SHP77 treated with DMSO at 0.1 percent for 48 hours (cell line): ENCODE results near the gene WNT3.
"Not testable (repeated sequence)": the region's sequence is repeated elsewhere in the genome, so short reads cannot be mapped to it uniquely, and the experiment has no call there.

Experiments
- DNase-seq: peaks from one replicate; lab custom pipeline; 2025; lab: John Stamatoyannopoulos, UW

Gene WNT3

DNA sequence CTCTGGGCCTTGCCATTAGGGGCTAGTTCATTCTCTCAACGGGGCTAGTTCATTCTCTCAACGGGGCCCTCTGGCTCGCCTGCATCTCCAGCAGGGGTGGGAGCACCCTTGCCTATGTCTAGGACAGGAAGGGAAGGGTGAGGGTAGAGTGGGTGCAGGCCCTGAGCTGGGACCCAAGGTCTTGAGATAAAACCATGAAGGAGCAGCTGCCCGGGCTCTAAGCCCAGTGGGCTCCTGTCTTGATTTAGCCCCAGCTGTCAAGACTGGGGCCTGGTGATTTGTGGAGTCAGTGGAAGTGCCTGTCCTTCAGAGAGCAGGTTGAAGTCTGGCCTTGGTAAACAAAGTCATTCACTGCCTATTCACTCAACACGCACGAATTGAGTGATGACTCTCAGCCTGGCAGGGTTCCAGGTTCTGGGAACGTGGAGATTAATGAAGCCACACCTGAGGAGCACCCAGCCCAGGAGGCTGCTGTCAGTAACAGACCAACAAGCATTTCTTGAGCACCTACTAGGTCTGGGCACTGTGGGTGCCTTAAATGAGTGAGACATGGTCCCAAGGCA, 35.4 kb downstream of the WNT3 start:
- DNase-seq, result peak; percentile 16

DNA sequence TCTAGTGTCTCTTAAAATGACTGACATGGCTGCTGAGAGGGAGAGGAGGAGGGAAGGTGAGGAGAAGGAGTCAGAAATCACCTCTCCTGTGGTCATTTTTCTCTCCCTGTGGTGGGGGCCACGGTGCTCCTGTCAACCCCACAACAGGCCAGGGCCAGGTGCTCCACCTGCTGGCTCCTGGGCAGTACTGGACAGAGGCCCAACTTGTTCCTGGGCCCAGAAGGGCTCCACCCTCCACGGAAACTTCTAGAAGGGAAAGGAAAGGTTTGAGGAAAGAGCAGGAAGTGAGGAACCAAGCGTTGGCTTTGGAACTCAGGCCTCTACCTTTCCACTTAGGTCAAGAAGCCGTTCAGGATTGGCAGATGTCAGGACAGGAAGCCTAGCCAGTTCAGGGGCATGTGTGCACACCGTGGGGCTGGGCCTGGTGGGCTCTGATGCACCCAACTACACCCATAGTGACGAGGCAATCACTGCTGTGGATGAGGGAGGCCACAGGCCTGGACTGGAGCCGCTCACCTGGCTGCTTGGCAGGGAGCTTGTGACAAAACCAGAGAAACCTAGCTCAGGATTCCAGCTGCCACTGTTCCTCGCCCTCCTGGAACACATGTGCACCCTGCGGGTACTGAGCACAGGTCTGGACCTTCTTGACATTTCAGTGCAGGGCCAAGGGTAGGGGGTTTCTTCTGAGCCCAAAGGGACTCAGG, 36.1 kb downstream of the WNT3 start:
- DNase-seq, result no peak

DNA sequence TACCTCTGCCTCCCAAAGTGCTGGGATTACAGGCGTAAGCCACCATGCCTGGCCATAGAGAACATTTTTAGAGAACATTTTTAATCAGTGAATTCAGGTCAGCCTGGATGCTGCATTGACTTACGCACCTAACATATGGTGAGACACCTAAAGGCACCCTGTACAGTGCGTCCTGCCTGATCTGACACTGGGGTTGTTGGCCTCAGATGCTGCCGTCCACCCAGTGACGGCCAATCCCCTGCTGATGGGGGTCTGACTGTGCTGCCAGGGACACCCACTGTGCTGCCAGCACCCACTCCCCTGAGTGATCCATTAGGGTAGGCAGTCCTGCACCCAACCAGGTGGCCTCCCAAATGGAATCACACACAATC, 38.5 kb downstream of the WNT3 start:
- DNase-seq, result no peak

DNA sequence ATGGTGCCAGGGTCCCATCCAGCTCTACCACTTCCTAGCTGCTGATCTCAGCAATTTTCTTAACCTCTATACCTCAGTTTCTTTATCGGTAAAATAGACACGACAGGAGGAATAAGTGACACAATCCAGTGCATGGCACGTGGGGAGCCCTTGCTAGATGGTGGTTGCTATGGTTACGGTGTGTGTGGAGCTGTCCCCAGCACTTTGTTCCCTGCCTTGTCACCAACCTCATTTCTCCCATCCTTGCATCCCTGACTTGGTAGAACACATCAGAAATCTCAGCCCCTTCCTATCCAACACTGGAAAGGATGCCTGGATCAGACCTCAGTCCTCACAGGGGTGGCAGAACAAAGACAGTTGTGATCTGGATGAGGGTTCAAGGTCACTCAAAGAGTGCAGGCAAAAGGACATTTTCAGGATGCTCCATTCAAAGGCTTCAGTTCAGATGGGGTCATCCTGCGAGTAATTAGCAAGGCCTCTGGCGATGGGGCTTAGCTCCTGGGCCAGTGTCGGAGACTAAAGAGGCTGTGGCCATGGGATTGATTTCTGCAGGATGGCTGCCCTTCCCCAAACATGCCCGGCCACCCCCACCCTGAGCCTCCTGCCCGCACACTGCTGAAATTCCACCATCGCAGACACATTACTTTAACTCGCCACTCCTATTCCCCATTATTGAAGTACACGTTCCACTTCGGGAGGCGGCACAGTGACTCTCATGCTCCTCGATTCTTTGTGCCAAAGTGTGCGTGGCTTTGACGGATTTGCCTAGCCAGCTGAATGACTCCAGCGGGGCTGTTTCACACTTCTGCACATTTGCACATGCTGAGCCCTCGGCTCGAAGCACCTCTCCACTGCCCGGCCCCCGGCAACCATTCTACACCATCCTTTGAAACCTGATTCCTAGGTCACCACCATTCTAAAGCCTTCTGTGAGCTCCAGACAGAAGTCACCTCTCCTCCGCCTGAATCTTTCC, 40.3 kb downstream of the WNT3 start:
- no peak for DNase-seq

DNA sequence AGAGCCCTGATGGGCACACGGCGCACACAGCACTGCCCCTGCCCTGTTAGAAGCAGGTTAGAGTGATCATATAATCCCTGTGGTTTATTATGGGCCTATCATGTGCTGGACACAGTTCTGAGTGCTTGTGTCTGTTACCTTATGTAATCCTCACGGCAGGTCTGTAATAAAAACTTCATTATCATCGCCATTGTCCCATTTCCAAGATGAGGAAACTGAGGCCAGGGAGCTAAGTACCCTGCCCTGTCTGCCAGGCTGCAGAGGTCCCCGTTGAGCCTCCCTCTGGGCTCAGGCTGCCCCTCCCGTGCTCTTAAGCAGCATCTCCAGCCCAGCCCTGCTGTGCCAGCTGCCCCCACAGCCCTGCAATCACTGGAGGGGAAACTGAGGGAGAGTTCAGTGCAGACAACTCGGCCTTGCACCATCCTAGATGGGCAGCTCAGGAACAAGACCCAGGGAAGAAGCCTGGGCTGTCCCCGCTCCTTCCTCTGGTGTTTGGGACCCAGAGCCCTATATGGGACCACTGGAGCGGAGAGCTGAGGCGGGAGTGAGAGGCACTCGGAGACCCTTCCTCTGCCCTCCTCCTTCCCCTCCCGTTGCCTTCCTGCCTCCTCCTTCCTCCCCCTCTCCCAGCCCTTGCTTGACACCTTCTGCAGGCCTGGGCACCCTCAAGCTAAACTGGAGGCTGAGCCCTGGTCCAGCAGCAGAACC, 42.0 kb downstream of the WNT3 start:
- DNase-seq, result no peak

DNA sequence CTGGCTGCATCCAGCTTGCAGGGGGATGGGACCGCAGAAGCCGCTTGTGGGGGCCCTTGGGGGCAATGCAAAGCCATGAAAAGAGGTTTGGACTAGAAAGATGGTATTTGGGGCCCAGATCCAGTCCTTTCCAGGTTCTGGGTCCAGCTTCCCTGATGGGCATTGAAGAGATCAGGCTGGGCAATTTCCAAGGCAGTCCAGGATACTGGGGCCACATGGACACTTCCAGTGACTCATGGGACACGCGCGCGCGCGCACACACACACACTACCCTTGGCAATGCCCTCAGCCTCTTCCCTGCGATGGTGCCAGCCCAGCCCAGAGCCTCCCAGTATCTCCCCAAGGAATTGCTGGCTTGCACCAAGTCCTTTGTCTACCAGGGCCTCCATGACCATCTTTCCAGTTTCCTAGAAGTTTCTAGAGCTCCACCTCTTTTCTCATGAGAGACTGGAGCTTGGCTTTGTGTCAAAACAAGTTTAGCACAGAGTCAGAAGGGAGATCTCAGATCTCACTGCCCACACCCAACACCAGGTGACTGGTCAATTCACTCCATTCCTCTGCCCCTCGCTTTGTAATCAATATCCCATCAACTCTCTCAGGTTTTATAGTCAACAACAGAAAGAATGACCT, 44.3 kb downstream of the WNT3 start:
- no peak for DNase-seq

DNA sequence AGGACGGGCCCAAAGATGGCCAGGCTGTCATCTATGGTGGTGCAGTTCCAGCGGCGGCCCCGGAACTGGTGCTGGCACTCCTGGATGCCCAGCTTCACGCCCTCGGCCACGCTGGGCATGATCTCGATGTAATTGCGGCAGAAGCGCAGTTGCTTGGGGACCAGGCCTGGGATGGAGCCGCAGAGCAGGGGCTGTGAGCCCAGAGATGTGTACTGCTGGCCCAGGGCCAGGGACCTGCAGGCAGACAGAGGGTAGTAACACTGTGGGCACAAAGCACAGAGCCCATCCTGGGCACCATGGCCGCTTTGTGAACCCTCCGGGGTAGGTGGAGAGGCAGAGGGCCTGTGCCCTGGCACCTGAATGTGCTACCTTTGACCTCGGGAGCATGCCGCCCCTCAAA, 44.8 kb downstream of the WNT3 start:
- DNase-seq, result no peak

DNA sequence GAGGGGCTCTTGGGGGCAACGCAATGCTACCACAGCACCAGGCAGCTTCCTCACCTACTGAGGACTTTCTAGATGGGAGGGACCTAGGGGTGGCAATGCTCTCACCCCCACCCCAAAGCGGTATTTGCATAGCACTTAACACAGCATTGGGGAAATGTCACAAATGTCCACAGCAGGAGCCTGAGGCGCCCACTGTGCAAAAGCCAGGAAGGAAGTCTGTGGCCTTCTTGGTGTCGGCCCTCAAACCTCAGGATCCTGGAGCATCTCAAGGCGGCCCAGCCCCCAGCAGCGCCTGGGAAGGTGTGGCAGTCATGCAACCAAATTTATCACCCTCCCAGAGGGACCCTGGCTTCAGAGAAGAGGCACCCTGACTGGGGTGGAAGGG, 45.3 kb downstream of the WNT3 start:
- DNase-seq, result no peak

DNA sequence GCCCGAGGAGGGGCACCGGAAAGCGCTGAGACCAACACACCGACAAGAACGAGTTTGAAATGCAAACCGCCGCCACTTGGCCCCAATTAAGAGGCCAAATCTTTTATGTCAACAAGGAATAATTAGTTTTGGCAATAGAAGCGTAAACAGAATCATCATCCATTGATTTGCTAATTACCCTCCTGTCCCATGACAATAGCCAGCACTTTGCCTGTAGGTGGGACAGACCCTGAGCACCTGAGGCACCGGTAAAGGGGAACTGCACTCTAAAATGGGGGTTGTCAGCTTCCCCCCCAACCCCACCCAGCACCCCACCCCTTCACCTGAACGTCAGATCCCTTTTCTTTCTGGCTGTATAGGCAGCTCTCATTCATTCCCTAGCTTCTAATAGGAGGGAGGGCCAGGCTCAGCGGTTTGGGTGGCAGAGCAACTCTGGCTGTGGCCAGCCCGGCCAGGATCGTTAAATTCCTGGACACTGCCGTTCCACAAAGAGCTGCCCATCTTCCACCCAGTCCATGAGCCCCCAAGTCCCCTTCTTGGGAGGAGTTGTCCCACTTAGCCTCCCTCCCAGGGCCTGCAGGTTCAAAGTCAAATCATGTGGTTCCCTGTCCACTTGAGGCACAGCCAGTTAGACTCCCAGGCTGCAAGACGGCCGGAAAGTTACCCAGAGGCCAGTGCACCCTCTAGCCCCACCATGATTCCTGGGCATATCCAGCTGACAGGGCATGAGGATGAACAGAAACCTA, 45.8 kb downstream of the WNT3 start:
- DNase-seq, result no peak

DNA sequence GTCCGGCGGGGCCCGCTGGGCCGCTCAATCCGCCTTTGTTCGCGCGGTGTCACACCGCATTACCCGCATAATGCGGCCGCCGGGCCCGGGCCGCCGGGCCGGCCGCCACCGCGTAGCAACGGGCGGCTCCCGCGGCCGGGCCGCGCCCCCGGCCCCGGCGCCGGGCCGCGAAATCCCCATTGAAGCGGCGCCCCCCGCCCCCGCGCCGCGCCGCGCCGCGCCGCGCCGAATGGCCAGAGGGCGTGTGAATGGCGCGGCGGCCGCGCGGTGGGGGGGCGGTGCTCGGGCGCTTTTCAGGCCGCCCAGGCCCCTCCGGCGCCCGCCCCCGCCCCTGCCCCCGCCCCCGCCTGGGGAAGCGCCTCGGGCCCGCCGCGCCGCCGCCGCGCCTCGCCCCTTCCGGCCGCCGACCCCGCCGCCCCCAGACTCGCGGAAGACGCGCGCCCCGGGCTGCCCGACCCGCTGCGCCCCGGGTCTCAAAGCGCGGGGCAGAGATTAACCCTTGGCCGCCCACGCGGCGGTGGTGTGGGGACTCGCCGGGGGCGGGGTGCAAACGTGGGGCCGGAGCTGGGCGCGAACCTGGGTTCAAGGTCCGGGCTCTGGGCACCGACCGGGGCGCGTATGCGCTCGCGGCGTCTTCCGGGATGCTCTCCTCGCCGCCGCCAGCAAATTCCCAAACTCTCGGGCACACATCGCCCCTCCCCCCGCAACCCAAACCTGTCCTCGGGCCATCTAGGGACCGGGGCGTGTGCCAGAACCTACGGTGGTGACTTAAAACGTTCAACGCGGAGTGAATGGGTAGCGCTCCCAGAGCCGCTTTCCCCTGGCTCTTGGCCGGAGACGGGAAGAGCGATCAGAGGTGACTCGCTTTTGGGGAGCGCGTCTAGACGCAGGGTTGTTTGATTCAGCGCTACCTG, 46.7 kb downstream of the WNT3 start:
- peak; percentile 9 for DNase-seq

DNA sequence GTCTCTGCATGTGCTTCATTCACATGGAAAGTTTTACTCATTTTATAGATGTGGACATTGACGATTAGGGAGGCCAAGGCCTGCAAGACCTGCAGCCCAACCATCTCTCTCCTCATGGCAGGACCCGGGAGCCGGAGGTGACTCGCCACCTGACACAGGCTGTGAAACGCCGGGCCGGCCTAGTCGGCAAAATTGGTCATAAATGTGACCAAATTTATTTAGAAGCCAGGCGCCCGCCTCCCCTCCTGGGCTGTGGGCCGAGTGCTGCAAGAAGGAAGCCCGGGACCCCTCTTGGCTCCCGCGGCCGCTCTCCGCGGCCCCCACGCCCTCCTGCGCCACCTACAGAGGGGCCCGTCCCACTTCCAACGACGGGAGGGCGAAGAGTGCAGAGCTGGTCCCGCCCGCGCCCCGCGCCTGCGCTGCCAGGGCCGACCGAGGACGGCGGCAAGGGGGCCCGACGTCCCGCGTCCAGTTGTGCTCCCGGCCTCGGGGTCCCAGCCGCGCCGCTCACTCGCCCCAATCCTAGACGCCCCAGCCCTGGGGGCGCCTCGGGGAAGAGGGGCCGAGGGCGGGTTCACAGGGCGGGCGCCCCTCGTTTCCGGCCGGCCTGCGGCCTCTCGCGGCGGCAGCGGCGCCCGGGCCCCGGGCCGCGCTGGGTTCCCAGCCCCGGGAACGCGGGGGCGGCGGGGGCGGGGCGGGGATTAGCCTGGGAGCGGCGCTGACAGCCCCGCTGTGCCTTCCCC, 47.5 kb downstream of the WNT3 start:
- DNase-seq, result peak; percentile 41

DNA sequence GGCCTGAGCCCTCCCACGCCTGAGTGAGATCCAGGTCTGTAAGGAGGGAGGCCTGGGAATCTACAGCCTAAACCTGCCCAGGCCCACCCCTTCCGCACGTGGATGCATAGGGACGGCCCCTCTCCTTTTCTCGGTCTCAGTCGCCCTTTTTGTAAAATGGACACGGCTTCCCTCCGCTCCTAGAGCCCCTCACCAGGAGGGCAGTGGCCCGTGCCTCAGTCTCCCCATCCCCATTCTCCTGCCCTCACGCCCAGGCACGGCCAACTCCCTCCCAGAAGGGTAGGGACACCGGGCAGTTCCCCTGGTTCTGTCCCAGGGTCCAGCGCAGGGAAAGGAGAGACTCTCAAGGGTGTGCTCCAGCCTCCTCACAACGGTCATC, 48.1 kb downstream of the WNT3 start:
- DNase-seq, result no peak

DNA sequence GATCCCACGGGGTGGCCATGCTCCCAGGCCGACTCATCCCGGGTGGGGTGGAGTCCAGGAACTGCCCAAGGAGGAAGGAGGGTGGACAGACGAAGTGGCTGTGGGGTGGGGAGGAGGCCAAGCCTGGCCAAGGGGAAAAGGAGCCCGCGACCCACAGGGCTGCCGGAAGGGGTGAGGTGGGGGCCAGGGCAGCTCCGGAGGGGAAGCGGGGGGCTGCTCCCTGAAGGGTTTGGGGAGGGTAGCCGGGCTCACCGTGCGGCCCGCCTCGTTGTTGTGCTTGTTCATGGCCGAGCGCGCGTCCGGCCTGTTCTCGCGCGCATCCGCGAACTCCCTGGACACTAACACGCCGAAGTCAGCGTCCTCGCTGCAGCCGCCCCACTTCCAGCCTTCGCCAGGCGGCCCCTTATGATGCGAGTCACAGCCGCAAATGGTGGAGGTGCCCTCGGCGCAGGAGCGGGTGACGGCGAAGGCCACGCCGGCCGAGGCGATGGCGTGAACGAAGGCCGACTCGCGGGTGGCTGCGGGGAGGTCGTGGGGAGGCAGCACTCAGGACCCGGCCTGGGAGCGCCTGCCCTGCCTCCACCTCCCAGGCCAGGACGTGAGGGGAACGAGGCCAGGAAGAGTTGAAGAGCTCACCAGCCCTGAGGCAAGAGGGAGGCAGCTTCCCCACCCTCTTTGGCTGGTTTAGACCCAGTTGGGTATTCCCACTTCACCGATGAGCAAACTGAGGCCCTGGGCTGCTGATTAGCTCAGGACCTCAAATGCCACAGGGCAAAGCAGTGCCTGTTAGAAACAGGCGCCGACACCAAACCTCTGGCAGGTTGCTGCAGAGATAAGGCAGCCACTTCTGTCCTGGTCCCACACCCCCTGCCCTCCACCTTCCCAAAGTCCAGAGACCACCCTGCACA, 48.7 kb downstream of the WNT3 start:
- DNase-seq, result no peak

DNA sequence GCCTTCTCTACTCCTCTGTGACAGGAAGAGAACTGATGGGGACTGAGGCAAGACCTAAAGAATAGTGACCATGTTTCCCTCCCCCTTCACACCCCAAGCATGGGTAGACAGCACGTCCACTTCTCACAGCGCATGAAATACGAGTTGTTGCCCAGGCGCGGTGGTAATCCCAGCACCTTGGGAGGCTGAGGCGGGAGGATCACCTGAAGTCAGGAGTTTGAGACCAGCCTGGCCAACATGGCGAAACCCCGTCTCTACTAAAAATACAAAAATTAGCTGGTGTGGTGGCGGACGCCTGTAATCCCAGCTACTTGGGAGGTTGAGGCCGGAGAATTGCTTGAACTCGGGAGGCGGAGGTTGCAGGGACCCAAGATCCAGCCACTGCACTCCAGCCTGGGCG, 49.6 kb downstream of the WNT3 start:
- DNase-seq, result not testable (repeated sequence)

DNA sequence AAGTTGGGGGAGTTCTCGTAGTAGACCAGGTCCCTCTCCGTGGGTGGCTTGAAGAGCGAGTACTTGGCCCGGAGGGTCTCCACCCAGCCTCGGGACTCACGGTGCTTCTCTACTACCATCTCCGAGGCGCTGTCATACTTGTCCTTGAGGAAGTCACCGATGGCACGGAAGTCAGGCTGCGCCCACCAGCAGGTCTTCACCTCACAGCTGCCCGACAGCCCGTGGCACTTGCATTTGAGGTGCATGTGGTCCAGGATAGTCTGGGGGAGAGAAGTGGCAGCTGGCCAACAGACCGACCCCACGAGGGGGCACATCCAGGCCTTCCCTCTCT, 50.0 kb downstream of the WNT3 start:
- no peak for DNase-seq

DNA sequence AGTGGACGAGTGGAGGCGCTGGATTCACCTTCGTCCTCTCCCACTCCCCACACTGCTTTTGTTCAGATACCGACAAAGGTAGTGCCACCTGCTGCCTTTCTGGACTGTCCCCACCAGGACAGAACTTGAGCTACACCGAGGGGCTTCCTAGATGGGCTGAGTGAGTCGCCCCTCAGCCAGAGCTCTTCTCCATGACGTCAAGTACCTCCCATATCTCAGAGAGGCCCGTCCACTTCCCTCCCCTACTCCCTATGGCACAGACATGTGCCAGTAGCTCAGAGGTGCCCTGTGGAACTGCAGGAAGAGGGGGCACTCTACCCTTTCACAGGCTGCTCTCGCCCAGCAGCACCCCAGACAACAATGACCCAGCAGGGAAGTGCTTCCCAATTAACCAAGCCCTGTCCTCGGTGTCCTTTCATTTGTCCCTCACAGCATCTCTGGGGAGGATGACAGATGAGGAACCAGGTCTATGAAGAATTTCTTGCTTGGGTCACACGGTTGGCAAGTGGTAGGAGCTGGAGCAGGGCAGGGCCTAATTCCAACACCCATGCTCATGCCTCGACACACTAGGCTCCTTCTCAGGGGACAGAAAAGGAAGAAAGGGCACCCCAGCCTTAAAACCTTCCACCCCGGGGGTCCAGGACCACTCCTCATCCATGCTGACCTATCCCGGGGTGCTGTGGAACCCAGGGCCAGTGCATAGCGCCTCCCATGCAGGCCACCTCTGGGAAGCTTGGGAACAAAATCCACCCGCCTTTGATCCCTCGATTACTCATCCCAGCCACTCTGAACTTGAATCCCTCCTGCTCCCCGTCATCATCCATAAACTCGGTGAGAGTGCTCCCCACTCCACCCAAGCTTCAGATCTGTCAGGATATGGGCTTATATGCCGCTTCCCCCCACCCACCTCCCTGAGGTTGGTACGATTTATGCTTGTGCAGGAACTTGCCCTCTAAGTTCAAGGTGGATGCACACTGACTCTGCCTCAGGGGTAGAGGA, 51.7 kb downstream of the WNT3 start:
- no peak for DNase-seq

DNA sequence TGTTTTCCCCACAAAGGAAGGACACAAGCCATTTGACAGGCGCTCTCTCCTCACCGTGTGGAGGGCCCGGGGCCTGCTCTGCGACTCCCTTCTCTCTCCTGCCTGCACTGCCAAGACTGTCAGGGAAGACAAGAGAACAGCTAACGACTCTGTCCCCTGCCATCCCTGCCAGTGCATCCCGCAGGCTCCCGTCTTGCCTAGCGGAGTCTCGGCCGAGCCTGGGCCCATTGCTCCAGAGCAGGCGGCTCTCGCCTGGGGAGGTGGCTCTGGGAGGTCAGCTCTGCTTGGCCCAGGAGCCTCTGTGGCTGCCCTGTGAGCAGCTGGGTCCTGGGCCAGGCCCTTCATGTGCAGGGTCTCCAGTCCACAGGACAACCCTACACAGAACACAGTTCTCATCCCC, 53.0 kb downstream of the WNT3 start:
- DNase-seq, result no peak
